ENCODE data around the gene FABP1.

The FABP1 gene

GRCh38 chr2:88078643-88079172, 49.2 kb downstream of the FABP1 start:
- DNase-seq (ENCODE audit: low spot score) = no peak

GRCh38 chr2:88077080-88077479, 50.8 kb downstream of the FABP1 start:
- no peak for DNase-seq (ENCODE audit: low spot score)

GRCh38 chr2:88074854-88075292, 53.0 kb downstream of the FABP1 start:
- DNase-seq (ENCODE audit: low spot score) = no peak

GRCh38 chr2:88074150-88074549, 53.7 kb downstream of the FABP1 start:
- DNase-seq (ENCODE audit: low spot score) = no peak
